ENCODE data around the gene VTI1B. TPM values are rescaled to one million over a fixed set of nuclear protein-coding genes. Genes with fewer than 3 reads are reported as not detected.

VTI1B gene
- total and polyA plus RNA-seq, 10 of the 15 experiments (the other 5 are each of a cell fraction or from before 2014, with no cell fraction given), result 15.0 to 117 (median 50.5) TPM

GRCh38 chr14:67705211-67705610 lies 30.8 kb upstream of the VTI1B start:
- ATAC-seq, result no peak
- DNase-seq (ENCODE audit: low read depth, low spot score), result no peak
- Histone ChIP-seq H3K36me3 (ENCODE audit: control insufficient read depth in 2 of 2, insufficient read depth in 2 of 2, low read length in 1 of 2) (no peaks in the 10 kb centered on the region), H3K9ac (ENCODE audit: control insufficient read depth, insufficient read depth, low read length) (no peak overlapping the region), H3K4me2 (ENCODE audit: control insufficient read depth, insufficient read depth) (no peak overlapping the region), H3K27me3 (replicated peaks in 1 of 2; ENCODE audit: control insufficient read depth in 2 of 2, insufficient read depth in 2 of 2, low read length in 1 of 2) (no peaks in the 10 kb centered on the region), H3K27ac (ENCODE audit: control insufficient read depth, insufficient read depth) (no peak overlapping the region), H3K9me3 (replicated peaks; ENCODE audit: control insufficient read depth, insufficient read depth, low read length) (no peaks in the 10 kb centered on the region; the same call in 2 of the 3 replicates), H2AFZ (ENCODE audit: control insufficient read depth, low read depth, low read length) (no peak overlapping the region), H4K20me1 (ENCODE audit: control insufficient read depth, insufficient read depth) (no peaks in the 10 kb centered on the region), H3K4me3 (no peak overlapping the region), H3K79me2 (ENCODE audit: control insufficient read depth, insufficient read depth, low read length) (no peaks in the 10 kb centered on the region), H3K4me1 (ENCODE audit: control insufficient read depth, insufficient read depth, low read length) (no peaks in the 10 kb centered on the region)
- TF ChIP-seq CHD2 (IDR thresholded peaks at IDR 0.05; ENCODE audit: borderline replicate concordance, low read depth, low read length) (no peak), NFYA (IDR thresholded peaks at IDR 0.05; ENCODE audit: borderline replicate concordance, low read depth, low read length) (no peak), SKIL (IDR thresholded peaks at IDR 0.05; ENCODE audit: low read depth, poor library complexity, severe bottlenecking) (no peak), ZBTB33 (IDR thresholded peaks at IDR 0.05) (no peak), BACH1 (IDR thresholded peaks at IDR 0.05; ENCODE audit: borderline replicate concordance) (no peak), CREM (IDR thresholded peaks at IDR 0.05; ENCODE audit: low read depth) (no peak), SREBF1 (IDR thresholded peaks at IDR 0.05; ENCODE audit: low read length) (no peak), NFXL1 (IDR thresholded peaks at IDR 0.05; ENCODE audit: borderline replicate concordance) (no peak), EED (IDR thresholded peaks at IDR 0.05; ENCODE audit: low read depth) (no peak), ZNF24 (IDR thresholded peaks at IDR 0.05) (no peak), ATF7 (IDR thresholded peaks at IDR 0.05; ENCODE audit: low read depth) (no peak), CHD4 (IDR thresholded peaks at IDR 0.05) (no peak)
- TF ChIP-seq, protein P1, sequence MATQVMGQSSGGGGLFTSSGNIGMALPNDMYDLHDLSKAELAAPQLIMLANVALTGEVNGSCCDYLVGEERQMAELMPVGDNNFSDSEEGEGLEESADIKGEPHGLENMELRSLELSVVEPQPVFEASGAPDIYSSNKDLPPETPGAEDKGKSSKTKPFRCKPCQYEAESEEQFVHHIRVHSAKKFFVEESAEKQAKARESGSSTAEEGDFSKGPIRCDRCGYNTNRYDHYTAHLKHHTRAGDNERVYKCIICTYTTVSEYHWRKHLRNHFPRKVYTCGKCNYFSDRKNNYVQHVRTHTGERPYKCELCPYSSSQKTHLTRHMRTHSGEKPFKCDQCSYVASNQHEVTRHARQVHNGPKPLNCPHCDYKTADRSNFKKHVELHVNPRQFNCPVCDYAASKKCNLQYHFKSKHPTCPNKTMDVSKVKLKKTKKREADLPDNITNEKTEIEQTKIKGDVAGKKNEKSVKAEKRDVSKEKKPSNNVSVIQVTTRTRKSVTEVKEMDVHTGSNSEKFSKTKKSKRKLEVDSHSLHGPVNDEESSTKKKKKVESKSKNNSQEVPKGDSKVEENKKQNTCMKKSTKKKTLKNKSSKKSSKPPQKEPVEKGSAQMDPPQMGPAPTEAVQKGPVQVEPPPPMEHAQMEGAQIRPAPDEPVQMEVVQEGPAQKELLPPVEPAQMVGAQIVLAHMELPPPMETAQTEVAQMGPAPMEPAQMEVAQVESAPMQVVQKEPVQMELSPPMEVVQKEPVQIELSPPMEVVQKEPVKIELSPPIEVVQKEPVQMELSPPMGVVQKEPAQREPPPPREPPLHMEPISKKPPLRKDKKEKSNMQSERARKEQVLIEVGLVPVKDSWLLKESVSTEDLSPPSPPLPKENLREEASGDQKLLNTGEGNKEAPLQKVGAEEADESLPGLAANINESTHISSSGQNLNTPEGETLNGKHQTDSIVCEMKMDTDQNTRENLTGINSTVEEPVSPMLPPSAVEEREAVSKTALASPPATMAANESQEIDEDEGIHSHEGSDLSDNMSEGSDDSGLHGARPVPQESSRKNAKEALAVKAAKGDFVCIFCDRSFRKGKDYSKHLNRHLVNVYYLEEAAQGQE (IDR thresholded peaks at IDR 0.05; ENCODE audit: low read depth, low read length), result no peak
- intact Hi-C loops (cut with micrococcal nuclease; ENCODE audit: unreplicated experiment), result loop anchor here (2.0 kb wide), 2 partner anchors 178 to 278 kb away; no protein-coding TSS in a partner anchor
- POLR2A ChIA-PET, result interaction anchor here (0.9 to 2.0 kb wide), 4 partner anchors 31 to 1114 kb away, joined by 3 to 14 read pairs (median 4); no protein-coding TSS in a partner anchor
- BruUV-seq (replicated peaks), result no TSS peak
- RAD21 ChIA-PET (ENCODE audit: unreplicated experiment), result interaction anchor here (1.1 to 8.5 kb wide), 15 partner anchors 12 to 278 kb away, joined by 4 to 153 read pairs (median 18); partner anchors contain the start of genes ARG2, PIGH, RDH11 and VTI1B
- in situ Hi-C loops (cut with MboI), result loop anchor here (10.0 kb wide), 2 partner anchors 120 to 280 kb away; no protein-coding TSS in a partner anchor
- CTCF ChIA-PET, result interaction anchor here (0.9 to 12.3 kb wide), 39 partner anchors 9 to 1304 kb away, joined by 3 to 359 read pairs (median 8); partner anchors contain the start of genes ARG2, ATP6V1D, EIF2S1 and PIGH
- 65% methylated on average over 3 of the region's 3 CpGs for WGBS (ENCODE audit: insufficient coverage, insufficient replicate concordance, low lambda C conversion rate, missing lambda C conversion rate)
- SMC1A ChIA-PET (ENCODE audit: uncharacterized antibody, unreplicated experiment), result interaction anchor here (0.6 to 5.8 kb wide), 27 partner anchors 7 to 278 kb away, joined by 3 to 206 read pairs (median 6); partner anchors contain the start of genes ARG2, PIGH and RDH11
- no peak for FAIRE-seq

Measured in GM12878 (cell line).